NCI-H524 (cell line): ENCODE measurements around the gene AKAP8.
"Not testable (repeated sequence)": the region's sequence is repeated elsewhere in the genome, so short reads cannot be mapped to it uniquely, and the experiment has no call there.

ENCODE experiments used
- DNase-seq, 2 experiments: peaks; one replicate each; lab custom pipeline; 2025; lab: John Stamatoyannopoulos, UW

AKAP8 gene

DNA sequence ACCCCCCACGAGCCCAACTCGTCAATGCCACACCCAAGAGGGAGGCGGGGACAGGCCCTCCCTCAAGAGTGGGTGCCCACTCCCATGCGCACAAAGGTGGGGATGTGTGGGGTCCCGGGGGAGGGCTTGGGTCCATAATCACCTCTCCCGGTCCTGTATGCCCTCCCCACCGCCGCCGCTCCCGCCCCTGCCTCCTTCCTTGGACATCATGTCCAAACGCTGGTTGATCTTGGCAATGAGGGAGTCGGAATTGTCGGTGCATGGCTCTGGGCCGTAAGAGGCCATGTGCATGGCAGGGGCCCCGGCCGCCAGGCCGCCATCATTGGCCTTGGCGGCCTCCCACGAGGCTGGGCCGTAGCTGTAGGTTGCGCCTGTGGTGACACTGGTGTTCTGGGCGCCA lies 5.9 kb downstream of the AKAP8 start:
- DNase-seq: no peak

DNA sequence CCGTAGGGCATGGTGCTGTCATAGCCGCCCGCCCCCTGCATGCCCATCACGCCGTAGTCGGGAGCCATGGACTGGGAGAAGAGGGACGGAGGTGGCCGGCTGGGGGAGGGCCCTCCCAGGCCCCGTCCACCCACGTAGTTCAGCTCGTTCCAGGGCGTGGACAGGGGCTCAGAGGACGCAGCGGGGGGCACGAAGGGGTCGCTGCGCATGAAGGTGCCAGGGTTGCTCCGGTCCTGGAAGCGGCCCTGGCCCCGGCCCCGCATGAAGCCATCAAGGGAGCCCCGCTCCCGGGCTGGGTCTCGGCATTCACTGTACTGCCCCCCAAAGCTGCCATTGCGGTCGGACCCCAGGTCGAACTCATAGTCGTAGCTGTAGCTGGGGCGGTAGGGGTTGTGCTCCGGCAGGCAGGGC lies 6.7 kb downstream of the AKAP8 start:
- no peak for DNase-seq

DNA sequence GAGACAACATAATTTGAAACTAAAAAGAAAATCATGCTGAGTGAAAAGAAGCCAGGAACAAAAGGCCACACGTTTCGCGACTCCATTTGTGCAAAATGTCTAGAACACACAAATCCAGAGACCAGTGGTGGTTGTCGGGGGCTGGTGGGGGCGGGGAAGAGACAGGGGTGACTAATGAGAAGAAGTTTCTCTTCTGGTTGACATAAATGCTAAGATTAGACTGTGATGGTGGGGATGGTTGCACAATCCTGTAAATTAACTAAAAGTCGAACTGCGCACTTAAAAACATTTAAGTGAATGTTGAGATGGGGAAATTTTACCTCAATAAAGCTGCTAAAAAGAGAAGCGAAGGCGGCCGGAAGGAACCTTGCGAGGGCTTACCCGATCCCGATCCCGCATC lies 7.1 kb downstream of the AKAP8 start:
- DNase-seq: no peak

DNA sequence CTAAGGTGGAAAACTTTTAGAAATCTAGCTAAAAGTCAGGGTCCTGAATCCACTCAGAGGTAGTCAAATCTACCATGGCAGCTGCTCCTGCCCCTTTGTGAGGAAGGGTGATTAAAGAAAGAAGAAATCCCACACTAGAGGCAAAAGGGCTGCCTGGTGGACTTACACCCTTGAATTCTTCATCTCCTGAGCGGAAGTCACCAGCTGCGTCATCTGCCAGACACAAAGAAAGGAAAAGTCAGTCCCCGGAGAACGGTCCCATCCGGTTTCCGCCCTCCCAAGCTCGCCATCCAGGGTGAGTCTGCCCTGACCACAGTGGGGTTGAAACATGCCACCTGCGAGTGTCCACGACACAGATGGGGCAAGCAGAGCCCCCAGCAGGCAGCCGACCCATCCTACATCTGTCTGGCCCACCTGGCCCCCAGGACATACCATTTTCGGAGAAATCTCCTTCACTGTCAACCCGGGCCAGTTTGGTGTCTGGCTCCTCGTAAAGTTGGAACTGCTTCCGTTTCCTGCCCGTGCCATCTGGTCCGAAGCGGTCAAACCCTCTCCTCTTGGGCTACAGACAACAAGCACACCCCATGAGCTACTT lies 7.7 kb downstream of the AKAP8 start:
- no peak for DNase-seq

DNA sequence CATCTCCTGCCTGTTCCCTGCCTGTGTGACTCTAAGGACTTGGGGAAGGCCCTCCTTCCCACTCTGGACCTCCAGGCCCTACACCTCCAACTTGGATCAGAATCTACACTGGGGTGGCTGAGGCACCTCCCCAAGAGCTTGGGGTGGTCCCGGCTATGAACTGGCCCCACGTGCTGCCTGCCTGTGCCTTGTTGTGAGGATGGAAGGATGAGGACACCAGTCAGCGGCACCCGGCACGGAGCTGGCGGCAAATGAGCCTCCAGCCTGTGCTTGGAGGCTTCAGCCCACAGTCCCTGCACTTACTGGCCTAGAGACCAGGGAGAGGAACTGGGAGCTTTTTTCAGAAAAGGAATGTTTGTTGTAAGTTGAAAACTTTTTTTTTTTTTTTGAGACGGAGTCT lies 8.5 kb downstream of the AKAP8 start:
- DNase-seq: no peak

DNA sequence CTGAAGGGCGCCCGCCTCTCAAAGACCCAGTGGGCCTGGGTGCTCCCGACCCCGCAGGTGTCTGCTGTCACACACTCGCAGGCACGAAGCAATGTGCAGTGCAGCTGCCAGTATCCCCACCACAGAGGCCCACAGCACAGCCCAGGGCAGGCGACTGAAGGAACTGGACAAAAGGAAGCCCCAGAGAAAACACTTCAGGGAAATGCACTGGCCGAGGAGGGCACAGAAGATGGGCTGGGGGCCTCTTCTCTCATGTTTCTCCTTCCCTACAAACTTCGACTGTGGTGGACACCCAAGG lies 10.0 kb downstream of the AKAP8 start:
- no peak for DNase-seq

DNA sequence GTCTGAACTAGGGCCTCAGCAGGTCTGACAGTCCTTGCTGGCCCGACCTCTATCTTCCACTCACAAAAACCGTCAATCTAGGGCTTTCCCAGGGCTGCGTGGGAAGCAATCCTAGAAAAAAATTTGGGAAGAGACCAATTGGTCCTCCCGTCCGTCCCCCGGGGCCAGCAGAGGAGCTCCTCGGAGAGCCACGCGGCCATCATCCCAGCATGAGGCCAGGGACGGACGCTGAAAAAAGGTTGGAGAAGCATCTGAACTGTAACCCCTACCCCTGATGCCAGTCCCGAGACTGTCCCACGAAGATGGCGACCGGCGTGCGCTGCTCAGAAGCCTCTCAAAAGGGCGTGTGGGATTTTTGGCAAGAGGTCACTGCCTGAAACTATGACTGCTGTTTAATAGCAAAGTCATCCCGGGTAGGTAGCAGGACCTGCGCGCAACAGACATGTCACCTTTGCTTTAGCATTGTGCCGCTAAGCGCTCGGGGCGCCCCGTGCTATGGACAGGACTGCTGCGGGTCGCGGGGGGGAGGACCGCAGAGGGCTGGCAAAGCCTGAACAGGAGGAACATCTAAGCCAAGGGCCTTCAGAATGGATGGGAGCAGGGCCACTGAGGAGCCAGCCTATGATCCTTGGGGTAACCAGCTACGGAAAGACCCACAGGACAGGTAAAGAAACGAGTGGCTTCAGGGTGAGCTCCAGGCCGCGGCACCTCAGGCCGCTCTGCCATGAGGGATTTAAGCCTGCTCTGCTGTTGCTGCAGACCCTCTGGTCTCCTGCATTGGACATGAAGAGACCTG lies 10.6 kb downstream of the AKAP8 start:
- no peak for DNase-seq

DNA sequence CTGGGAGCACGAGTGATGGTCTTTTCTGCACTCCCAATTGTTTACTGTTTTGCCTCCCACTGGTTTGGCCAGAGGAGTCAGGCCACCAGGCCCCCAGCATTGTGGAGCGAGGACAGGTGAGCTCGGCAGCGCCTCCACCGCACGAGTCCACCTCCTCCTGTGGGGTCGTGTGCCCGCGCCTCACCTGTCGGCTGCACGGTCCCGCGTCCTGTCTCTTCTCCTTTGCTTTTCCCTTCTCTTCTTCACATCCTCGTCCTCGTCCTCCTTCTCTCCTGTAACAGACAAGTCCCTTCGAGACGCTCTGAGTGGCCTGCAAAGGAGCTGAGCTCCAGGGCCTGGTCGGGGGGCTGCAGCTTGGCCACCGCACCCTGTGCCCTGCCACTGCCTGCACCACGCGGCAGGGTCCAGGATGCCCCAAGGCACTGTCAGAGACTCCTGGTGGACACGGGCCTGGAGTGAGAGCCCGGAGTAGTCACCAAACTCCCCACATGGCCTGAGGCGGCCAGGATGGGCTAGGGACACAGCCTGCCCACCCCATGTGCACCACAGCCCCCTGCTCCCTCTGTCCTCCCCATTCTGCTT lies 11.4 kb downstream of the AKAP8 start:
- DNase-seq: no peak

DNA sequence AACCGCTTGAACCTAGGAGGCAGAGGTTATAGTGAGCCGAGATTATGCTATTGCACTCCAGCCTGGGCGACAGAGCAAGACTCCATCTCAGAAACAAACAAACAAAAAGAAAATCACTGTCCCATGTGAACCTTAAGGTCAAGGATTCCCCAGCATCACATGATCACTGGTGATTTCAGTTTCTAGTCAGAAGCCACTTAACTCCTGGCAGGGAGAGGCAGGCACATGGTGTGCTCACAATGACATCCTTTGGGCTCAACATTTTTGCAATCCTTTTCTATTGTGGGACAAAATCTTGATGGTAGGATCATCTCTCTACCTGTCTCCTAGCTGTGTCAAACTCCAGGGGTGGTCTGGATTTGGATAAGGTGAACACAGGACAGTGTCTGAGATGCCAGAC lies 12.1 kb downstream of the AKAP8 start:
- no peak for DNase-seq

DNA sequence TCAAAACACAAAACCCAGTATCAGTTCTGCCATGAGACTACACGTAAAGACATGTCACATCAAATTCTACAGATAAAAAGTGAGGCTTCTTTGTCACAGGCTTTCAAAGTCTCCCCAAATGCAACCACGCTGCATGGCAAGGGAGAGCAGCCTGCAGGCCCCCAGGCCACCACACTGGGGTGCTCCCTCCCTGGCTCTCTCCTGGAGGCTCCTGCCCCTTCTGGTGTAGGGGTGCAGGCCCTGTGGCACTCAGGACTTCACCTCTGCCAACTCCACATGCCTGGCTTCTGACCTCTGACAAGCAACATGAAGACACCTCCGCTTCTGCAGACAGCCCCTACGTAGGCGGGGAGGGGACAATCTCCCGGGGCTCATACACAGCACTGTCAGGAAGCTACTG lies 14.3 kb downstream of the AKAP8 start:
- DNase-seq: no peak

DNA sequence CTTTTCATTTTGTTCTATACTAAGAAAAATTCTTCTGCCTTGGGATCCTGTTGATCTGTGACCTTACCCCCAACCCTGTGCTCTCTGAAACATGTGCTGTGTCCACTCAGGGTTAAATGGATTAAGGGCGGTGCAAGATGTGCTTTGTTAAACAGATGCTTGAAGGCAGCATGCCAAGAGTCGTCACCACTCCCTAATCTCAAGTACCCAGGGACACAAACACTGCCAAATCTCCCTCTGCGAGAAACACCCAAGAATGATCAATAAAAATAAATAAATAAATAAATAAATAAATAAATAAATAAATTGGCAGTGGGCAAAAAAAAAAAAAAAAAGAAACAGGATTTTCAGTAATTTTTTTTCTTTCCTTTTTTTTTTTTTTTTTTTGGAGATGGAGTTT lies 15.8 kb downstream of the AKAP8 start:
- DNase-seq: peak in 1 of 2 experiments; percentile 53

DNA sequence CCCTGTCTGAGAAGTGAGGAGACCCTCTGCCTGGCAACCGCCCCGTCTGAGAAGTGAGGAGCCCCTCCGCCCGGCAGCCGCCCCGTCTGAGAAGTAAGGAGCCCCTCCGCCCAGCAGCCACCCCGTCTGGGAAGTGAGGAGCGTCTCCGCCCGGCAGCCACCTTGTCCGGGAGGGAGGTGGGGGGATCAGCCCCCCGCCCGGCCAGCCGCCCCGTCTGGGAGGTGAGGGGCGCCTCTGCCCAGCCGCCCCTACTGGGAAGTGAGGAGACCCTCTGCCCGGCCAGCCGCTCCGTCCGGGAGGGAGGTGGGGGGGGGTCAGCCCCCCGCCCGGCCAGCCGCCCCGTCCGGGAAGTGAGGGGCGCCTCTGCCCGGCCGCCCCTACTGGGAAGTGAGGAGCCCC lies 16.5 kb downstream of the AKAP8 start:
- DNase-seq: not testable (repeated sequence)

DNA sequence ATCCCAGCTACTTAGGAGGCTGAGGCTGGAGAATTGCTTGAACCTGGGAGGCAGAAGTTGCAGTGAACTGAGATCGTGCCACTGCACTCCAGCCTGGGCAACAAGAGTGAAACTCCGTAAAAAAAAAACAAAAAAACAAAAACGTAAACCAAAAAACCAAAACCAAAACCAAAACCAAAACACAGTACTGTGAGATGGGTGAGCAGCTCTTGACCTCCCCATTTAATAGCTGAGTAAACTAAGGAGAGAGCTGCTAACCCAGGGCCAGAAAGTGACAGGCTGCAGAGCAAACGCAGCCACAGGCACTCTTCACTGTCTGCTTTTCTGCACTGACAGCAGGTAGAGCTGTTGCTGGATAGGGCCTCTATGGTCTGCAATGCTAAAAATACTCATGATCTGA lies 19.6 kb downstream of the AKAP8 start:
- not testable (repeated sequence) for DNase-seq

DNA sequence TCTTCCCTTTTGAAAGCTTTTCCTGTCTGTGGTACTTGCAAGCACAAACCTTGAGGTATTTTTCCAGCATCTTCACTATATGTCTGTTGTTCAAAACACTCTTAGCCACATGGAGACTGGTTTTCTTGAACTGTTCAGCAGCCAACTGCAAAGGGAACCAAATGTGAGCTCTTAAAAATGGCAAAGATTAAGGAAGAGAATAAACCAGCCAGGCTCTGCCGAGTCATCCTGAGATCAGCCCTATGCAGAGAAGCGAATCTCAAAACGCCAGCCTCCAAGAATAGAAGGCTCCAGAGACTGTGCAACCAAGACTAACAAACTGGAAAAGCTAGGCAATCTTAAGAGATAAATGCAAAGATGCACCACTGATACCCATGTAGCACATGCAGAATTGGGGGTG lies 20.7 kb downstream of the AKAP8 start:
- no peak for DNase-seq

DNA sequence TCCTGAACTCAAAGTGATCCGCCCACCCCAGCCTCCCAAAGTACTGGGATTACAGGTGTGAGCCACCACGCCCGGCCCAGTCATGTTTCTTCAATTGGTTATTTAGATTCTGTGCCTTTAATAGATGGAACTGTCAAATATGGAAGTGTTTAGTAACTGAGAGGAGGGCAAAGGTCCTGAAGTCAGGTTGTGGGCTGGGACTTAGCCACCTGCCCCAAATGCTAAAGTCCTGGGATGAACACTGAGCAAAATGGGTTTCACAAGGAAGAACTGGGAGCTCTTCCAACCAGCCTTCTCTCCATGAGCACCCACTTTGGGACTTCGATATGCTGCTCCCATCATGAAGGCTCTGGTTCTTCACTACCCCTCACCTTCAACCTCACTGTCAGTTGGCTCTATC lies 21.7 kb downstream of the AKAP8 start:
- DNase-seq: no peak

DNA sequence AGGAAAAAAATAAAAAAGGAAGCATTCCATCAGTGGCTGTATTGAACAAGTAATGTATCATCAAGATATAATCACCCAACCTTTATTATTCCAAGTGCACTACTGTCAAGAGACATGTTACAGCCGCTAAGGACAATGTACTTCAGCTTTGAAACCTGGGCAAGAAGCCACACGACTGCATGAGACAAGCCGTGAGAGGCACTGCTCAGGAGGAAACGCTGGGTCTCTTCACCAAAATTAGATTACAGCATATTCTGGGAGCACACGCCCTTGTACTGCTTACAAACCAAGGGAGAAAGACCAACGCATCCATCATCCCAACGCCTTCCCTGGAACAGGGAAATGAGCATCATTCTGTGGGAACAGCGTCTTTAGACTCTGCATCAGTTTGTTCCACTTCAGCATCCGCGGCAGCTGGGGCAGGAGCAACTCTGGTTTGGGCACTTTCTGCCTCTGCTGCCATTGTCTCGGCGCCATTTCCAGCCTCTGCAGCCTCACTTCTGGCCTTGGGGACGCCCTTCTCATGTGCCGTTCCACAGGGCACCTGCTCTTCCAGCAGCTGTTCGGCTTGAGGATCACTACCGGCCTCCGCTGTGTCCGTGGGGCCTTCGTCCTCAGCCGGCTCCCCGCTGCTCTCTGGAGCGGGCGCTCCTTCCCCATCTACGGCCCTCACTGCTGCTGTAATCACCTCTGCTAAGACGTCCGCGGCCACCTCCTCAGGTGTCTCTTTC lies 24.9 kb downstream of the AKAP8 start:
- peak in 1 of 2 experiments; percentile 16 for DNase-seq

DNA sequence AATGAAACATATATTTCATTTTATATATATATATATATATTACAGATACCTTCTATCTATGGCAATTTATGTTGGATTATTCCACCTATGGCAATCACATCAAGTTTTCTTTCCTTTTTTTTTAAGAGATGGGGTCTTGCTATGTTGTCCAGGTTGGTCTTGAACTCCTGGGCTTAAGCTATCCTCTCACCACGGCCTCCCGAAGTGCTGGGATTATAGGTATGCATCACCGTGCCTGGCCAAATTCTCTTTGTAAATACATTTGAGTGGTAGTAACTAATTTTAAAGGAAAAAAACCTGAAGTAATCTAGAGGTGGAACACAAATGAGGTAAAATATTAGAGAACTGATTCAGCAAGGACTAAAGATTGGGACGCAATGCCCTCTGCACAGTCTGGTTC lies 25.7 kb downstream of the AKAP8 start:
- DNase-seq: no peak

DNA sequence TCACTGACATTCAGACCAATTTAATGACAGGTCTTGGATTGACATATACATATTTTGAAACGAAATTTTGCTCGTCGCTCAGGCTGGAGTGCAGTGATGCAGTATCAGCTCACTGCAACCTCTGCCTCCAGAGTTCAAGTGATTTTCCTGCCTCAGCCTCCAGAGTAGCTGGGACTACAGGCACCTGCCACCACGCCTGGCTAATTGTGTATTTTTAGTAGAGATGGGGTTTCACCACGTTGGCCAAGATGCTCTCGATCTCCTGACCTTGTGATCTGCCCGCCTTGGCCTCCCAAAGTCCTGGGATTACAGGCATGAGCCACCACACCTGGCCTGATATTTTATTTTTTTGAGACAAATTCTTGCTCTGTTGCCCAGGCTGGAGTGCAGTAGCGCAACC lies 27.1 kb downstream of the AKAP8 start:
- DNase-seq: not testable (repeated sequence)

DNA sequence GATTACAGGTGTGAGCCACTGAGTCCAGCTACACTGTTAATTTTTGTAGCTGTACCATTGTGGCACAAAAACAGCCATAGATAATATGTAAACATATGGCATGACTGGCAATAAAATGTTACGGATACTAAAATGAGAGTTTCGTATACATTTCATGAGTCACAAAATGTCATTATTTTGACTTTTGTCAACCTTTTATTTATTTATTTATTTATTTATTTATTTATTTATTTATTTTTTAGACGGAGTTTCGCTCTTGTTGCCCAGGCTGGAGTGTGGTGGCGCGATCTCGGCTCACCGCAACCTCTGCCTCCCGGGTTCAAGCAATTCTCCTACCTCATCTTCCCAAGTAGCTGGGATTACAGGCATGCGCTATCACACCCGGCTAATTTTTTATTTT lies 38.3 kb downstream of the AKAP8 start:
- DNase-seq: not testable (repeated sequence)

DNA sequence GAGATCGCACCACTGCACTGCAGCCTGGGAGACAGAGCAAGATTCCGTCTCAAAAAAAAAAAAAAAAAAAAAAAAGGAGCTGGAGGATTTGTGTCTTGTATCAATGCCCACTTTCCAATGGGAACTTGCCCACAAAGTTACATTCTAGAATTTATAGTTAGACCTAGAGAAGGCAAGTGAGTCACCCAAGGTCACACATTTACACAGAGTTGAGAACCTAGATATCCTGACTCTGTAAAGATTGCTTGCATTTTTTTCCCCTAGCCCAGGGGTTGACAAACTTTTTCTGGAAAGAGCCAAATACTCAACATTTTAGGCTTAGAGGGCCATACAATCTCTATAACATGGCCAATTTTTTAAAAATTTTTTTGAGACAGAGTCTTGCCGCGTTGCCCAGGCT lies 39.5 kb downstream of the AKAP8 start:
- DNase-seq: no peak

DNA sequence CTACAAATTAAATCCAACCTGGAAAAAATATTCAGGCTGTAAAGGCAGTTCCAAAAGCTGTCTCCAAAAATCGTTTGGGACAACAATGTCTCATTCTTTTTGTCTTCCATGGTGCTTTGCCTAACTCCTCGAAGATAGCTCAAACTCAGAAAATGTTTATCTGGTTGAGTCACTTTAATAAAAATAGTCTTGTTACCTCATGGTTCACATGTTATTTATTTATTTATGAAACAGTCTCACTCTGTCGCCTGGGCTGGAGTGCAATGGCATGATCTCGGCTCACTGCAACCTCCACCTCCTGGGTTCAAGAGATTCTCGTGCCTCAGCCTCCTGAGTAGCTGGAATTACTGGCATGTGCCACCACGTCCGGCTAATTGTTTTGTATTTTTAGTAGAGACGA lies 42.4 kb downstream of the AKAP8 start:
- DNase-seq: no peak

DNA sequence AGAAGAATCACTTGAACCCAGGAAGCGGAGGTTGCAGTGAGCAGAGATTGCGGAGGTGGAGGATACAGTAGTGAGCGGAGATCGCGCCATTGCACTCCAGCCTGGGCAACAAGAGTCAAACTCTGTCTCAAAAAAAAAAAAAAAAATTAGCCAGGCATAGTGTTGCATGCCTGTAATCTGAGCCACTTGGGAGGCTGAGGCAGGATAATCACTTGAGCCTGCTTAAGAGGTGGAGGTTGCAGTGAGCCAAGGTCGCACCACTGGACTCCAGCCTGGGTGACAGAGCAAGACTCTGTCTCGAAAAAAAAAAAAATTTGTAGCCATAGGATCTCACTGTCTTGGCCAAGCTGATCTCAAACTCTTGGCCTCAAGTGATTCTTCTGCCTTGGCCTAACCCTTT lies 43.6 kb downstream of the AKAP8 start:
- DNase-seq: peak in 1 of 2 experiments; percentile 33
